WTC11 (cell line): ENCODE measurements around the gene PRR7. TPM values are rescaled to one million over a fixed set of nuclear protein-coding genes. Genes with fewer than 3 reads are reported as not detected.

ENCODE experiments used
- ATAC-seq: fragments of 200-7000 bp; cut with Tn5 transposase; 2 replicates; pipeline ENCODE4 v1.10.0; 2021; ENCODE audit warnings: mild to moderate bottlenecking, moderate library complexity
- CTCF ChIA-PET: fragments of 300-600 bp; sonication (Branson Sonifier 250); formaldehyde crosslinking; loops from one replicate; lab custom pipeline; 2021; ENCODE audit warnings: antibody characterized with exemption; lab: Charles Lee
- POLR2A ChIA-PET: fragments of 350-600 bp; sonication (Branson Sonifier 250); formaldehyde crosslinking; loops from one replicate; lab custom pipeline; 2021; ENCODE audit warnings: antibody characterized with exemption; lab: Charles Lee
- DNase-seq: peaks from one replicate; pipeline ENCODE4 v3.0.0; 2021; ENCODE audit warnings: low spot score
- H3K27ac Mint-ChIP-seq: 2 replicates; pipeline ENCODE4 v1.8.0; 2021; ENCODE audit warnings: mixed read lengths
- H3K27me3 Mint-ChIP-seq: 2 replicates; pipeline ENCODE4 v1.8.0; 2021; ENCODE audit warnings: low read depth, mild to moderate bottlenecking, moderate library complexity, mixed read lengths
- H3K36me3 Mint-ChIP-seq: 2 replicates; pipeline ENCODE4 v1.8.0; 2021; ENCODE audit warnings: mixed read lengths
- H3K4me1 Mint-ChIP-seq: 2 replicates; pipeline ENCODE4 v1.8.0; 2022; ENCODE audit warnings: mixed read lengths
- H3K4me3 Mint-ChIP-seq: 2 replicates; pipeline ENCODE4 v1.8.0; 2021; ENCODE audit warnings: mild to moderate bottlenecking, moderate library complexity, mixed read lengths
- H3K9me3 Mint-ChIP-seq: 2 replicates; pipeline ENCODE4 v1.8.0; 2021; ENCODE audit warnings: mixed read lengths
- ETV6 ChIP-seq: sonication (generic); formaldehyde crosslinking; IDR thresholded peaks from 2 replicates; pipeline ENCODE4 v1.8.1; 2022; ENCODE audit warnings: mild to moderate bottlenecking, missing genetic modification reagents
- PRRX2 ChIP-seq: fragments of 250-450 bp; sonication (Bioruptor Pico); IDR thresholded peaks from 2 replicates; pipeline ENCODE4 v1.8.0; 2021; ENCODE audit warnings: mild to moderate bottlenecking
- SOX15 ChIP-seq: fragments of 250-450 bp; sonication (Bioruptor Pico); IDR thresholded peaks from 2 replicates; pipeline ENCODE4 v1.9.0; 2021; ENCODE audit warnings: mild to moderate bottlenecking
- ZNF232 ChIP-seq: sonication (generic); formaldehyde crosslinking; IDR thresholded peaks from 2 replicates; pipeline ENCODE4 v1.8.0; 2022; ENCODE audit warnings: mild to moderate bottlenecking, missing genetic modification reagents
- ZNF416 ChIP-seq: fragments of 250-450 bp; sonication (Bioruptor Pico); IDR thresholded peaks from 2 replicates; pipeline ENCODE4 v1.9.0; 2021; ENCODE audit warnings: mild to moderate bottlenecking, inconsistent platforms
- total RNA-seq: library from RNA; stranded (reverse); gene quantifications from 3 replicates; pipeline ENCODE4 v1.2.3, GENCODE V29; 2021
- TF ChIP-seq, protein P1 (sequence below): sonication (generic); formaldehyde crosslinking; IDR thresholded peaks from 2 replicates; pipeline ENCODE4 v1.8.0; 2022; ENCODE audit warnings: mild to moderate bottlenecking, missing genetic modification reagents
- TF ChIP-seq, protein P2 (sequence below): sonication (generic); formaldehyde crosslinking; IDR thresholded peaks from 2 replicates; pipeline ENCODE4 v1.8.1; 2023; ENCODE audit warnings: mild to moderate bottlenecking, missing genetic modification reagents, borderline replicate concordance
- TF ChIP-seq, protein P3 (sequence below): fragments of 200-600 bp; IDR thresholded peaks from 2 replicates; pipeline ENCODE4 v1.8.0; 2022; ENCODE audit warnings: antibody characterized with exemption
- TF ChIP-seq, protein P4 (sequence below): sonication (generic); formaldehyde crosslinking; IDR thresholded peaks from 2 replicates; pipeline ENCODE4 v1.8.0; 2023; ENCODE audit warnings: mild to moderate bottlenecking, missing genetic modification reagents

The PRR7 gene
- total RNA-seq, 1 experiment from 2014 or later, result 13.1 TPM

DNA sequence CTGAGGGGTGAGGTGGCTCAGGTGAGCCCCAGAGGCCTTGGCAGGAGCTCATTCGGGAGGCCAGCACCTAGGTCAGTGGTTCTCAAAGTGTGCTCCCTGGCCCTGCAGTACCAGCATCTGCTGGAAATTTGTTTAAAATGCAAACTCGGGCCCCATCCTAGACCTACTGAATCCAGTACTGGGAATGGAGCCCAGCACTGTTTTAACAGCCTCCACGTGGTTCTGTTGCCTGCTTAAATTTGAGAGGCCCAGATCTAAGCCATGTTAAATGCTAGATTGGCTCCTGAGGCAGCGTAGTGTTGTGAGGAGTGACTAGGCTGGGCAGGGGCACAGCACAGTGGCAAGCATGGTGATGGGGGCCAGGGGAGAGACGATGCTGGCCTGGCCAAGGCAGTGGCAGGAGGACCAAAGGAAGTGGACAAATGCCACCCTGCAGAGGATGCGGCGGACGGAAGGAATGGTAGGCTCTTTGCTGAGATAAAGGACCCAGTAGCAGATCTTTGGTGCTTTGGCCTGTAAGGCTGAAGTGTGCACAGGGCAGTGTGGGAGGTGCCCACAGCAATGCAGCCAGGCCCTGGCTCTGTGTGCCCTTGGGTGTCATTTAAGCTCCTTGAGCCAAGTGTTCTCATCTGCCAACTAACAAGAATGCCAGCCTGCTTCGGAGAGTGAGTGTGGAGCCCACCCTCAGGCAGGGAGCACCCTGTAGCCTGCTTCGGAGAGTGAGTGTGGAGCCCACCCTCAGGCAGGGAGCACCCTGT lies 4.2 kb downstream of the PRR7 start (continued):
- TF ChIP-seq, protein P1, sequence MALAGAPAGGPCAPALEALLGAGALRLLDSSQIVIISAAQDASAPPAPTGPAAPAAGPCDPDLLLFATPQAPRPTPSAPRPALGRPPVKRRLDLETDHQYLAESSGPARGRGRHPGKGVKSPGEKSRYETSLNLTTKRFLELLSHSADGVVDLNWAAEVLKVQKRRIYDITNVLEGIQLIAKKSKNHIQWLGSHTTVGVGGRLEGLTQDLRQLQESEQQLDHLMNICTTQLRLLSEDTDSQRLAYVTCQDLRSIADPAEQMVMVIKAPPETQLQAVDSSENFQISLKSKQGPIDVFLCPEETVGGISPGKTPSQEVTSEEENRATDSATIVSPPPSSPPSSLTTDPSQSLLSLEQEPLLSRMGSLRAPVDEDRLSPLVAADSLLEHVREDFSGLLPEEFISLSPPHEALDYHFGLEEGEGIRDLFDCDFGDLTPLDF (CRISPR knock-in tag), result no peak
- no peak for TF ChIP-seq PRRX2 (CRISPR knock-in tag)
- TF ChIP-seq, protein P2, sequence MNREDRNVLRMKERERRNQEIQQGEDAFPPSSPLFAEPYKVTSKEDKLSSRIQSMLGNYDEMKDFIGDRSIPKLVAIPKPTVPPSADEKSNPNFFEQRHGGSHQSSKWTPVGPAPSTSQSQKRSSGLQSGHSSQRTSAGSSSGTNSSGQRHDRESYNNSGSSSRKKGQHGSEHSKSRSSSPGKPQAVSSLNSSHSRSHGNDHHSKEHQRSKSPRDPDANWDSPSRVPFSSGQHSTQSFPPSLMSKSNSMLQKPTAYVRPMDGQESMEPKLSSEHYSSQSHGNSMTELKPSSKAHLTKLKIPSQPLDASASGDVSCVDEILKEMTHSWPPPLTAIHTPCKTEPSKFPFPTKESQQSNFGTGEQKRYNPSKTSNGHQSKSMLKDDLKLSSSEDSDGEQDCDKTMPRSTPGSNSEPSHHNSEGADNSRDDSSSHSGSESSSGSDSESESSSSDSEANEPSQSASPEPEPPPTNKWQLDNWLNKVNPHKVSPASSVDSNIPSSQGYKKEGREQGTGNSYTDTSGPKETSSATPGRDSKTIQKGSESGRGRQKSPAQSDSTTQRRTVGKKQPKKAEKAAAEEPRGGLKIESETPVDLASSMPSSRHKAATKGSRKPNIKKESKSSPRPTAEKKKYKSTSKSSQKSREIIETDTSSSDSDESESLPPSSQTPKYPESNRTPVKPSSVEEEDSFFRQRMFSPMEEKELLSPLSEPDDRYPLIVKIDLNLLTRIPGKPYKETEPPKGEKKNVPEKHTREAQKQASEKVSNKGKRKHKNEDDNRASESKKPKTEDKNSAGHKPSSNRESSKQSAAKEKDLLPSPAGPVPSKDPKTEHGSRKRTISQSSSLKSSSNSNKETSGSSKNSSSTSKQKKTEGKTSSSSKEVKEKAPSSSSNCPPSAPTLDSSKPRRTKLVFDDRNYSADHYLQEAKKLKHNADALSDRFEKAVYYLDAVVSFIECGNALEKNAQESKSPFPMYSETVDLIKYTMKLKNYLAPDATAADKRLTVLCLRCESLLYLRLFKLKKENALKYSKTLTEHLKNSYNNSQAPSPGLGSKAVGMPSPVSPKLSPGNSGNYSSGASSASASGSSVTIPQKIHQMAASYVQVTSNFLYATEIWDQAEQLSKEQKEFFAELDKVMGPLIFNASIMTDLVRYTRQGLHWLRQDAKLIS (CRISPR knock-in tag), result no peak
- TF ChIP-seq ZNF232 (CRISPR knock-in tag), result no peak
- TF ChIP-seq ZNF416 (CRISPR knock-in tag), result no peak

DNA sequence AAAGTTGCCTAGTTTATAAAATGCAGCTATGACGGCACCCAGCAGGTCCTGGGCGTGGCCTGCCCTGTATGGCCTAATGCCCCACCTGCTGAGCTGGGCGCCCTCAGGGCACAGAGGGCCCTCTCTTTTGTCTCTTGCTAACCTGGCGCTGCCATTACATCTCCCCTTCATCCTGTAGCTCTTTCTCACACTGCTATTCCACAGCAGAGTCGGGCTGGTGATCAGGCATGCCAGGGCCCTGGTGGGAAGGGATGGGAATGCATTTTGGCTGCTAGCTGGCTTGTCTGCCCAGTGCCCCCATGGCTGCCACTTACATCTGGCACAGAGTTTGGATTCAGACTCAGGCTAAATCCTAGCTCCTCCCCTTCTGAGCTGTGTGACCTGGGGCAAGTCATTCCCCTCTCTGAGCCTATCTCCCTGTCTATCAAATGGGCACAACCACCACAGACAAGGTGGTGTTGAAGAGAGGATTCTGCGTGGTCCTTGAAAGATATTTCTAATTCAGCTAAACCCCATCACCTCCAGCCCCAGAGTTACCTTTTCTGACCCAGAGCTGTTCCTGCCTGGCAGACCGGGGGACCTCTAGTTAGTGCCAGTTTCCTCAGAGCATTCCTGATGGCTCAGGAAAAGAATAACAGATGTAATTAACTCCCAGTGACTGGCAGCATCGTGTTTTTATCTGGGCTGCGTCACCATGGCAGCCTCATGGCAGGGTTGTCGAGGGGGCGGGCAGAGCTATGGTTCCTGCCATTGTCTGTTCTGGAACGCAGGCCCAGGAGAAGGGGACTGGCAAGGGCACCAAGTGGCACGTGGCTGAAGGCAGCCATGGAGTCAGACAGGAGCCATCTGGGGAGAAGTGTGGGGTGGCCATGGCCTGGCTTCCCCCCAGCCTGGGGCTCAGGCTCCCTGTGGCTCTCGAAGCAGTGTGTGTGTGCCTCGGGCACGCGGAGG lies 6.3 kb downstream of the PRR7 start:
- ChIA-PET CTCF (interaction anchor here (0.7 to 7.2 kb wide), 14 partner anchors 23 to 149 kb away, joined by 3 to 175 read pairs (median 8); partner anchors contain the start of genes GRK6, PRELID1 and RAB24), POLR2A (interaction anchor here (0.9 to 4.1 kb wide), 2 partner anchors 9 to 42 kb away, joined by 4 to 16 read pairs; no protein-coding TSS in a partner anchor)
- Mint-ChIP-seq H3K4me1 (peaks cover 49% of the 10 kb centered on the region), H3K4me3 (peak overlapping the region; percentile 78), H3K27ac (no peak overlapping the region), H3K36me3 (peaks cover 6% of the 10 kb centered on the region), H3K9me3 (no peaks in the 10 kb centered on the region), H3K27me3 (peaks cover 27% of the 10 kb centered on the region)
- DNase-seq (no peak), ATAC-seq (no peak)
- no peak for TF ChIP-seq ZNF232 (CRISPR knock-in tag)
- TF ChIP-seq SOX15 (CRISPR knock-in tag), result no peak
- TF ChIP-seq, protein P3, sequence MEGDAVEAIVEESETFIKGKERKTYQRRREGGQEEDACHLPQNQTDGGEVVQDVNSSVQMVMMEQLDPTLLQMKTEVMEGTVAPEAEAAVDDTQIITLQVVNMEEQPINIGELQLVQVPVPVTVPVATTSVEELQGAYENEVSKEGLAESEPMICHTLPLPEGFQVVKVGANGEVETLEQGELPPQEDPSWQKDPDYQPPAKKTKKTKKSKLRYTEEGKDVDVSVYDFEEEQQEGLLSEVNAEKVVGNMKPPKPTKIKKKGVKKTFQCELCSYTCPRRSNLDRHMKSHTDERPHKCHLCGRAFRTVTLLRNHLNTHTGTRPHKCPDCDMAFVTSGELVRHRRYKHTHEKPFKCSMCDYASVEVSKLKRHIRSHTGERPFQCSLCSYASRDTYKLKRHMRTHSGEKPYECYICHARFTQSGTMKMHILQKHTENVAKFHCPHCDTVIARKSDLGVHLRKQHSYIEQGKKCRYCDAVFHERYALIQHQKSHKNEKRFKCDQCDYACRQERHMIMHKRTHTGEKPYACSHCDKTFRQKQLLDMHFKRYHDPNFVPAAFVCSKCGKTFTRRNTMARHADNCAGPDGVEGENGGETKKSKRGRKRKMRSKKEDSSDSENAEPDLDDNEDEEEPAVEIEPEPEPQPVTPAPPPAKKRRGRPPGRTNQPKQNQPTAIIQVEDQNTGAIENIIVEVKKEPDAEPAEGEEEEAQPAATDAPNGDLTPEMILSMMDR, result no peak
- 0 out of 2 replicates have a peak, but pooled peaks have one; percentile 8 for TF ChIP-seq ETV6 (CRISPR knock-in tag)
- TF ChIP-seq, protein P4, sequence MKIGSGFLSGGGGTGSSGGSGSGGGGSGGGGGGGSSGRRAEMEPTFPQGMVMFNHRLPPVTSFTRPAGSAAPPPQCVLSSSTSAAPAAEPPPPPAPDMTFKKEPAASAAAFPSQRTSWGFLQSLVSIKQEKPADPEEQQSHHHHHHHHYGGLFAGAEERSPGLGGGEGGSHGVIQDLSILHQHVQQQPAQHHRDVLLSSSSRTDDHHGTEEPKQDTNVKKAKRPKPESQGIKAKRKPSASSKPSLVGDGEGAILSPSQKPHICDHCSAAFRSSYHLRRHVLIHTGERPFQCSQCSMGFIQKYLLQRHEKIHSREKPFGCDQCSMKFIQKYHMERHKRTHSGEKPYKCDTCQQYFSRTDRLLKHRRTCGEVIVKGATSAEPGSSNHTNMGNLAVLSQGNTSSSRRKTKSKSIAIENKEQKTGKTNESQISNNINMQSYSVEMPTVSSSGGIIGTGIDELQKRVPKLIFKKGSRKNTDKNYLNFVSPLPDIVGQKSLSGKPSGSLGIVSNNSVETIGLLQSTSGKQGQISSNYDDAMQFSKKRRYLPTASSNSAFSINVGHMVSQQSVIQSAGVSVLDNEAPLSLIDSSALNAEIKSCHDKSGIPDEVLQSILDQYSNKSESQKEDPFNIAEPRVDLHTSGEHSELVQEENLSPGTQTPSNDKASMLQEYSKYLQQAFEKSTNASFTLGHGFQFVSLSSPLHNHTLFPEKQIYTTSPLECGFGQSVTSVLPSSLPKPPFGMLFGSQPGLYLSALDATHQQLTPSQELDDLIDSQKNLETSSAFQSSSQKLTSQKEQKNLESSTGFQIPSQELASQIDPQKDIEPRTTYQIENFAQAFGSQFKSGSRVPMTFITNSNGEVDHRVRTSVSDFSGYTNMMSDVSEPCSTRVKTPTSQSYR (CRISPR knock-in tag), result no peak
